Measurements from ENCODE around the gene UBE2F. TPM values are rescaled to one million over a fixed set of nuclear protein-coding genes. Genes with fewer than 3 reads are reported as not detected.
A peak's percentile ranks its signal among the peaks of the same experiment; 100 is the strongest.

Gene UBE2F
- total and polyA plus RNA-seq, 7 experiments from 2014 or later, result 42.5 to 114 (median 52.7) TPM

DNA sequence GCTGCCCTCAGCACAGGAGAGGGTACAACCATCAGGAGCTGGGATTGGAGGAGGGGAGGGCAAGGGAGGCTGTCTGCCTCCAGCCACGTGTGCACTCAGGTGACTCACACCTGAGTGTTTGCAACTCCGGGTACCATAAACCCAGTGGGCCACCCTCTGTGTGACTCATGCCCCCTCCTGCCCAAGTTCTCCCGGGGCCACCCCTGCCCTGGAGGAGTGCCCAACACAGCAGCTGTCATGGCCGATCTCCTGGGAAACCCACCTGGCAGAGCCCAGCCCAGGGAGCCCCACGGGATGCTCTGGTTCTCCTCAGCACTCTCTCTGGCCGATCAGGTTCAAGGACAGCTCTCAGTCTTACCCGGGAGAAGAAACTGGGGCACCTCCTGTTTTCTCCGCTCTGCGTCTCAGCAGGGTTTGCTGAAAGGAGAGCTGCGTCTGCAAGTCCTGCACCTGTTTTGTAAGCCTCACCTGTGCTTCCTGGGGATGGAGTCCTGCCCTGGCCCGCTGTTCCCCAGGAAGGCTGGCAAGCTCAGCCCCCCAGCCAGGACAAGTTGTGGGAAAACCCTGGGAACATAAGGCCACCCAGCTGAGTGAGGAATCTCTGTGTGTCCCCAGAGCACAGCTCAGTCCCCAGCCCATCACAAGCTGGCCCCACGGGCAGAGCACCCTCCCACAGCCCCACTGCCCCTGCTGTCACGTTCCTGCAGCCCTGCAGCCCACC is 44.0 kb upstream of the UBE2F start:
- H3K27ac Mint-ChIP-seq, result peak overlapping the region in 4 of 9 donors; percentile 17 to 67 (median 54)
- ATAC-seq (no peak), DNase-seq (no peak)
- Histone ChIP-seq H3K4me1 (ENCODE audit: control insufficient read depth in 2 of 2, insufficient read depth in 2 of 2, low read length in 2 of 2) (no peaks in the 10 kb centered on the region), H3K4me3 (ENCODE audit: low read length) (no peak overlapping the region), H3K27ac (ENCODE audit: low read depth, low read length) (peak overlapping the region; percentile 20), H3K9me3 (ENCODE audit: control insufficient read depth in 2 of 3, low read length in 3 of 3) (no peaks in the 10 kb centered on the region), H3K27me3 (ENCODE audit: control insufficient read depth in 2 of 2, insufficient read depth in 2 of 2, low read length in 2 of 2) (no peaks in the 10 kb centered on the region), H3K36me3 (ENCODE audit: control insufficient read depth in 2 of 3, insufficient read depth in 3 of 3, low read length in 3 of 3) (no peaks in the 10 kb centered on the region)
- peaks cover 0 to 2% (median 0%) of the 10 kb centered on the region in 5 donors for H3K27me3 Mint-ChIP-seq
- peak overlapping the region in 9 of 10 donors; percentile 33 to 75 (median 63) for H3K4me3 Mint-ChIP-seq
- intact Hi-C loops (cut with micrococcal nuclease), result loop anchor here (1.0 to 2.0 kb wide), 8 partner anchors 24 to 340 kb away; partner anchors contain the start of genes ILKAP (in 1 of the 2), RAMP1 (in 1 of the 2) and SCLY (in 1 of the 2)
- H3K36me3 Mint-ChIP-seq, result peaks cover 0 to 8% (median 0%) of the 10 kb centered on the region in 5 donors
- H3K4me1 Mint-ChIP-seq, result peaks cover 11 to 42% (median 31%) of the 10 kb centered on the region in 7 donors
- H3K9me3 Mint-ChIP-seq, result peaks cover 0 to 4% (median 0%) of the 10 kb centered on the region in 11 donors
- POLR2A ChIA-PET, result interaction anchor here (1.0 to 3.1 kb wide), 5 partner anchors 17 to 279 kb away, joined by 3 to 10 read pairs (median 4); no protein-coding TSS in a partner anchor
- CTCF ChIA-PET, result interaction anchor here (0.7 to 3.1 kb wide), 8 partner anchors 18 to 340 kb away, joined by 3 to 17 read pairs (median 4); no protein-coding TSS in a partner anchor

DNA sequence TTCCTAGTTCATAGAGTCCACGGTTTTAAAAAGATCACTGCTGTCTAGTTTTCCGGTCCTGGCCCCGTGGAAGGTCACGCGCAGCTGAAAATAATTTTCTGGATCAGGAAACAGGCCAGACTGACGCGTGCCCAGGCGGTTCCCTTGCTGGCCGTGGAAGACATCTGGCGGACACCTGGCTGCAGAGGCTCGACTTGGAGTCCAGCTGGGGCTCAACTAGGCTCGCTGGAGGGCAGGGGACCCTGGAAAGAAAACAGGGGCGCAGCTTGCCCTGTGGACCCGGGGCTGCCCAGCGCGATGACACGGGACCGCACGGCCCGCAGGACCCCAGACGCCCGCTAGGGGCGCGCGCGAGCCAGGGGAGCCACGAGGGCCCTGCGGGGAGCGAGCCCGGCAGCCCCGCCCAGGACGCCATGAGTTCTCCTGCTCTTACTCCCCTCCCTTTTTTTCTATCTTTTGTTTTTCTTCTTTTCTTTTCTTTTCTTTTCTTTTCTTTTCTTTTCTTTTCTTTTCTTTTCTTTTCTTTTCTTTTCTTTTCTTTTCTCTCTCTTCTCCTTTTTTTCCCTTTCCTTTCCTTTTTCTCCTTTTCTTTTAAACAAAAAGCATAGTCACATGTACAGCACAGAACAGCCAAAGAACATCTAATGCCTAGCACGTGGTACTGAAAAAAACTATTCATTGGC is 43.2 kb upstream of the UBE2F start:
- ChIA-PET POLR2A (interaction anchor here (1.0 to 3.1 kb wide), 5 partner anchors 18 to 279 kb away, joined by 3 to 10 read pairs (median 5); no protein-coding TSS in a partner anchor), CTCF (interaction anchor here (0.7 to 3.1 kb wide), 10 partner anchors 9 to 178 kb away, joined by 3 to 17 read pairs (median 4); no protein-coding TSS in a partner anchor)
- Mint-ChIP-seq H3K27me3 (peaks cover 0 to 2% (median 0%) of the 10 kb centered on the region in 5 donors), H3K4me1 (peaks cover 11 to 42% (median 31%) of the 10 kb centered on the region in 7 donors), H3K9me3 (peaks cover 0 to 5% (median 0%) of the 10 kb centered on the region in 11 donors), H3K36me3 (peaks cover 0 to 9% (median 0%) of the 10 kb centered on the region in 5 donors), H3K4me3 (peak overlapping the region; percentile 37 to 81 (median 68)), H3K27ac (peak overlapping the region in 8 of 9 donors; percentile 16 to 86 (median 56))
- H3K27ac ChIP-seq (ENCODE audit: low read depth, low read length), result peak overlapping the region; percentile 20
- peak overlapping the region; percentile 55 for H3K4me3 ChIP-seq (ENCODE audit: low read length)
- intact Hi-C loops (cut with micrococcal nuclease), result loop anchor here (1.0 to 2.0 kb wide), 8 partner anchors 25 to 340 kb away; partner anchors contain the start of genes ILKAP (in 1 of the 2), RAMP1 (in 1 of the 2) and SCLY (in 1 of the 2)
- H3K4me1 ChIP-seq (ENCODE audit: control insufficient read depth in 2 of 2, insufficient read depth in 2 of 2, low read length in 2 of 2), result no peaks in the 10 kb centered on the region
- no peaks in the 10 kb centered on the region for H3K9me3 ChIP-seq (ENCODE audit: control insufficient read depth in 2 of 3, low read length in 3 of 3)
- peak; percentile 99 for ATAC-seq
- DNase-seq, result peak; percentile 57 to 90 (median 79)
- H3K27me3 ChIP-seq (ENCODE audit: control insufficient read depth in 2 of 2, insufficient read depth in 2 of 2, low read length in 2 of 2), result no peaks in the 10 kb centered on the region
- no peaks in the 10 kb centered on the region for H3K36me3 ChIP-seq (ENCODE audit: control insufficient read depth in 2 of 3, insufficient read depth in 3 of 3, low read length in 3 of 3)

DNA sequence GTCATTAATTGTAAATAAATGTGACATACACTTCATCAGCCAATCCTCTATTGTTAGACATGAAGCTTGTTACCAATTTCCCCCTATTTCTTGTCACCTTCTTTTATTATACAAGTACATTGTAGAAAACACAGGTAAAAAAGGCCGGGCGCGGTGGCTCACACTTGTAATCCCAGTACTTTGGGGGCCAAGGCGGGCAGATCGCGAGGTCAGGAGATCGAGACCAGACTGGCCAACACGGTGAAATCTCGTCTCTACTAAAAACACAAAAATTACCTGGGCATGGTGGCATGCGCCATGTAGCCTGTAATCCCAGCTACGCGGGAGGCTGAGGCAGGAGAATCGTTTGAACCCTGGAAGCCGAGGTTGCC is 42.7 kb upstream of the UBE2F start:
- peaks cover 0 to 11% (median 0%) of the 10 kb centered on the region in 5 donors for H3K36me3 Mint-ChIP-seq
- ChIA-PET CTCF (interaction anchor here (0.6 to 3.1 kb wide), 8 partner anchors 9 to 346 kb away, joined by 3 to 17 read pairs (median 5); no protein-coding TSS in a partner anchor), POLR2A (interaction anchor here (1.3 to 3.1 kb wide), 3 partner anchors 17 to 44 kb away, joined by 3 to 10 read pairs (median 7); no protein-coding TSS in a partner anchor)
- H3K4me3 ChIP-seq (ENCODE audit: low read length), result no peak overlapping the region
- DNase-seq (no peak), ATAC-seq (no peak)
- no peaks in the 10 kb centered on the region for H3K9me3 ChIP-seq (ENCODE audit: control insufficient read depth in 2 of 3, low read length in 3 of 3)
- peaks cover 0 to under 1% (median 0%) of the 10 kb centered on the region in 5 donors for H3K27me3 Mint-ChIP-seq
- H3K4me3 Mint-ChIP-seq, result peak overlapping the region in 9 of 10 donors; percentile 17 to 81 (median 67)
- H3K27me3 ChIP-seq (ENCODE audit: control insufficient read depth in 2 of 2, insufficient read depth in 2 of 2, low read length in 2 of 2), result no peaks in the 10 kb centered on the region
- no peaks in the 10 kb centered on the region for H3K36me3 ChIP-seq (ENCODE audit: control insufficient read depth in 2 of 3, insufficient read depth in 3 of 3, low read length in 3 of 3)
- peaks cover 0 to 6% (median 0%) of the 10 kb centered on the region in 11 donors for H3K9me3 Mint-ChIP-seq
- H3K4me1 ChIP-seq (ENCODE audit: control insufficient read depth in 2 of 2, insufficient read depth in 2 of 2, low read length in 2 of 2), result no peaks in the 10 kb centered on the region
- peak overlapping the region in 4 of 9 donors; percentile 60 to 86 (median 72) for H3K27ac Mint-ChIP-seq
- intact Hi-C loops (cut with micrococcal nuclease), result no loop called here
- H3K27ac ChIP-seq (ENCODE audit: low read depth, low read length), result no peak overlapping the region
- peaks cover 11 to 40% (median 28%) of the 10 kb centered on the region in 7 donors for H3K4me1 Mint-ChIP-seq

DNA sequence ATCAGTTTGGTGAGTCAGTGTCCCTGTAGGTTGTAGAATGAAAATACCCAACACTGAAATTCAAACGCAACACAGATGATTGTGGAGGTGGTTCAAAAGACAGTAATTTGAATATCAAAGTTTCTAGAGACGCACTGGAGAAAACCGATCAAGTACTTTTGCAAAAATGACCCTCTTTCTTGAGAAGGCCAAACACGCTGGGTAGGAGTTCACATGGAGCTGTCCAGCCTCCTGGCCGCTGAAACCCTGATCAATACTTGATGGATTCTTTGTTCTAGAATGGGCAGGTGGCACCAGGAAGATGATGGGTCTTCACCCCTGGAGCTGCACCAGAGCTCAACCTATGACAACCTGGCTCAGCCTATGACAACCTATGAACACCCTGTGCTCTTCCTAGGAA is 39.7 kb upstream of the UBE2F start:
- H3K27ac Mint-ChIP-seq, result no peak overlapping the region
- H3K36me3 Mint-ChIP-seq, result peaks cover 0 to 14% (median 0%) of the 10 kb centered on the region in 5 donors
- intact Hi-C loops (cut with micrococcal nuclease), result no loop called here
- ChIA-PET POLR2A (interaction anchor here (1.1 kb wide), 1 partner anchor 17 kb away, joined by 3 read pairs; no protein-coding TSS in a partner anchor), CTCF (no interaction called here)
- no peaks in the 10 kb centered on the region for H3K27me3 Mint-ChIP-seq
- H3K9me3 Mint-ChIP-seq, result peaks cover 0 to 12% (median 0%) of the 10 kb centered on the region in 11 donors
- no peaks in the 10 kb centered on the region for H3K27me3 ChIP-seq (ENCODE audit: control insufficient read depth in 2 of 2, insufficient read depth in 2 of 2, low read length in 2 of 2)
- ATAC-seq, result no peak
- H3K4me1 Mint-ChIP-seq, result peaks cover 7 to 27% (median 19%) of the 10 kb centered on the region in 7 donors
- no peak overlapping the region for H3K4me3 Mint-ChIP-seq
- no peak overlapping the region for H3K4me3 ChIP-seq (ENCODE audit: low read length)
- no peaks in the 10 kb centered on the region for H3K4me1 ChIP-seq (ENCODE audit: control insufficient read depth in 2 of 2, insufficient read depth in 2 of 2, low read length in 2 of 2)
- no peaks in the 10 kb centered on the region for H3K9me3 ChIP-seq (ENCODE audit: control insufficient read depth in 2 of 3, low read length in 3 of 3)
- no peak for DNase-seq
- H3K36me3 ChIP-seq (ENCODE audit: control insufficient read depth in 2 of 3, insufficient read depth in 3 of 3, low read length in 3 of 3), result no peaks in the 10 kb centered on the region
- no peak overlapping the region for H3K27ac ChIP-seq (ENCODE audit: low read depth, low read length)

DNA sequence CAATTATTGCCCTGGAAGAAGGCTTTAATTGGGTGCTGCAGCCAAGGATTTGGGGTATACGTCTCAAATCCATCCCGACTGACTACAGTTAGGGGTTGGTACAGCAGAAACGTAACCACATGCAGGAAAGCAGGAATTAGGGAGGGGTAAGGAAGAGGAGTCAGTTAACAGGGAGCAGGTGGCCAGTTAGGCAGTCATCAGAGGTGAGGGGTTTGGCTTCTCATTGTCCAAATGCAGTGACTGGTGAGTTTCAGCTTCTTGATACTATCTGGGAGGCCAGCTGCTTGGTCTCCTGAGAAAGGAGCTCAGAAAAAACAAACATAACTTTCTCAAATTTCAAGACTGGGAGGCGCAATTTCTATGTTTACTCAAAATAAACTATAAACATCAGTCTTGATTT is 38.8 kb upstream of the UBE2F start:
- H3K4me3 ChIP-seq (ENCODE audit: low read length), result no peak overlapping the region
- intact Hi-C loops (cut with micrococcal nuclease), result no loop called here
- Mint-ChIP-seq H3K36me3 (peaks cover 0 to 14% (median 0%) of the 10 kb centered on the region in 5 donors), H3K27me3 (no peaks in the 10 kb centered on the region), H3K27ac (peak overlapping the region in 2 of 9 donors; percentile 18 to 67), H3K4me1 (peaks cover 7 to 24% (median 17%) of the 10 kb centered on the region in 7 donors), H3K9me3 (peaks cover 0 to 12% (median 0%) of the 10 kb centered on the region in 11 donors), H3K4me3 (no peak overlapping the region)
- H3K27me3 ChIP-seq (ENCODE audit: control insufficient read depth in 2 of 2, insufficient read depth in 2 of 2, low read length in 2 of 2), result no peaks in the 10 kb centered on the region
- H3K27ac ChIP-seq (ENCODE audit: low read depth, low read length), result no peak overlapping the region
- no peaks in the 10 kb centered on the region for H3K36me3 ChIP-seq (ENCODE audit: control insufficient read depth in 2 of 3, insufficient read depth in 3 of 3, low read length in 3 of 3)
- H3K4me1 ChIP-seq (ENCODE audit: control insufficient read depth in 2 of 2, insufficient read depth in 2 of 2, low read length in 2 of 2), result no peaks in the 10 kb centered on the region
- no peak for DNase-seq
- CTCF ChIA-PET, result no interaction called here
- no peak for ATAC-seq
- H3K9me3 ChIP-seq (ENCODE audit: control insufficient read depth in 2 of 3, low read length in 3 of 3), result no peaks in the 10 kb centered on the region
- POLR2A ChIA-PET, result no interaction called here

DNA sequence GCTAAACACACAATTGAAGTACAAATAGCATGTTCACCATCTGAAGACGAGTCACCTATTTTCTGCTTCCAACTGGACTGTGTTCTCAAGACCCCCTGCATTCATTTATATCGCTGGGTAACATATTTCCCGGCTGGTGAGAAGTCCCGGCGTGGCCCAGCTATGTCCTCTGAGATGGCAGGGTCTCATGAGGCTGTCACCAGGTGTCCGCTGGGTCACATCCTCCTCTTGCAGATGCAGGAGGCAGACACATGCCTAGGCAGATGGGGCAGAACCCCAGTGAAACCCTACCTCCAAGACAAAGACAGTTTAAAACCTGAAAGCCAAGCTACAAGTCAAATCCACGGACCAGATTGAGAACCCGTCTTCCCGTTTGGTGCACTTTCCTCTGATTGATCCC is 36.8 kb upstream of the UBE2F start:
- no peaks in the 10 kb centered on the region for H3K36me3 ChIP-seq (ENCODE audit: control insufficient read depth in 2 of 3, insufficient read depth in 3 of 3, low read length in 3 of 3)
- Mint-ChIP-seq H3K27ac (peak overlapping the region in 1 of 9 donors; percentile 65), H3K36me3 (peaks cover 0 to 13% (median 0%) of the 10 kb centered on the region in 5 donors), H3K4me3 (no peak overlapping the region), H3K4me1 (peaks cover 0 to 15% (median 11%) of the 10 kb centered on the region in 7 donors), H3K9me3 (peaks cover 0 to 12% (median 0%) of the 10 kb centered on the region in 11 donors), H3K27me3 (no peaks in the 10 kb centered on the region)
- H3K4me3 ChIP-seq (ENCODE audit: low read length), result no peak overlapping the region
- H3K27ac ChIP-seq (ENCODE audit: low read depth, low read length), result no peak overlapping the region
- DNase-seq (no peak), ATAC-seq (no peak)
- H3K27me3 ChIP-seq (ENCODE audit: control insufficient read depth in 2 of 2, insufficient read depth in 2 of 2, low read length in 2 of 2), result no peaks in the 10 kb centered on the region
- POLR2A ChIA-PET, result interaction anchor here (0.6 to 1.4 kb wide), 2 partner anchors 11 to 272 kb away, joined by 3 to 14 read pairs; no protein-coding TSS in a partner anchor
- CTCF ChIA-PET, result interaction anchor here (0.6 to 1.2 kb wide), 2 partner anchors 11 to 64 kb away, joined by 3 to 4 read pairs; no protein-coding TSS in a partner anchor
- no peaks in the 10 kb centered on the region for H3K4me1 ChIP-seq (ENCODE audit: control insufficient read depth in 2 of 2, insufficient read depth in 2 of 2, low read length in 2 of 2)
- no peaks in the 10 kb centered on the region for H3K9me3 ChIP-seq (ENCODE audit: control insufficient read depth in 2 of 3, low read length in 3 of 3)
- intact Hi-C loops (cut with micrococcal nuclease), result no loop called here

Data from naive thymus-derived CD4-positive, alpha-beta T cell (primary cell).